KBM-7 (cell line): ENCODE measurements around the gene OTP.

Experiments
- DNase-seq: peaks from one replicate; pipeline ENCODE4 v3.0.0-alpha.2; 2015
- in situ Hi-C: fragments of 300-500 bp; cut with MboI; formaldehyde crosslinking; loops from 2 replicates; pipeline ENCODE4 v1.14.3; 2020; ENCODE audit warnings: low sequenced_read_pairs, low pct_unique_long_range_greater_than_20kb, mixed read lengths

The OTP gene

GRCh38 chr5:77641397-77641943 lies 3.0 kb upstream of the OTP start:
- no peak for DNase-seq
- in situ Hi-C loops = no loop called here

GRCh38 chr5:77640589-77641396 lies 2.3 kb upstream of the OTP start:
- no peak for DNase-seq
- in situ Hi-C loops = no loop called here

- in situ Hi-C loops = no loop called here
Measured at GRCh38 chr5:77638763-77639671, 504 bp upstream of the OTP start.

GRCh38 chr5:77637170-77637997 lies 1.1 kb downstream of the OTP start:
- in situ Hi-C loops = no loop called here
- DNase-seq = no peak

More at GRCh38 chr5:77638763-77639671, 504 bp upstream of the OTP start:
- no peak for DNase-seq

- no peak for DNase-seq
- in situ Hi-C loops = no loop called here
Measured at GRCh38 chr5:77636641-77637169, 1.8 kb downstream of the OTP start.

GRCh38 chr5:77635917-77636640 lies 2.4 kb downstream of the OTP start:
- in situ Hi-C loops = no loop called here
- DNase-seq = no peak

- DNase-seq = peak; percentile 32
- in situ Hi-C loops = no loop called here
Measured at GRCh38 chr5:77635067-77635916, 3.2 kb downstream of the OTP start.

- DNase-seq = no peak
- in situ Hi-C loops = no loop called here
Measured at GRCh38 chr5:77633709-77634108, 4.8 kb downstream of the OTP start.

GRCh38 chr5:77633207-77633675 lies 5.3 kb downstream of the OTP start:
- in situ Hi-C loops = no loop called here
- DNase-seq = no peak

- no peak for DNase-seq
- in situ Hi-C loops = no loop called here
Measured at GRCh38 chr5:77632526-77633206, 5.8 kb downstream of the OTP start.

- in situ Hi-C loops = no loop called here
- DNase-seq = peak; percentile 85
Measured at GRCh38 chr5:77630114-77630680, 8.3 kb downstream of the OTP start.

GRCh38 chr5:77629509-77630113 lies 8.9 kb downstream of the OTP start:
- DNase-seq = no peak
- in situ Hi-C loops = no loop called here

GRCh38 chr5:77628840-77629508 lies 9.5 kb downstream of the OTP start:
- in situ Hi-C loops = no loop called here
- DNase-seq = peak; percentile 11

- DNase-seq = no peak
- in situ Hi-C loops = no loop called here
Measured at GRCh38 chr5:77627869-77628674, 10.4 kb downstream of the OTP start.

GRCh38 chr5:77623203-77623740 lies 15.2 kb downstream of the OTP start:
- in situ Hi-C loops = no loop called here

More at GRCh38 chr5:77623203-77623740, 15.2 kb downstream of the OTP start:
- no peak for DNase-seq
